Caco-2 (cell line): ENCODE data around the gene MPP3. TPM values are rescaled to one million over a fixed set of nuclear protein-coding genes. Genes with fewer than 3 reads are reported as not detected.

Source experiments
- BruUV-seq: library from RNA; stranded (reverse); fragments of 400-500 nt; replicated peaks from 2 replicates; lab custom pipeline; 2021; lab: Mats Ljungman, UMichigan
- CTCF ChIA-PET: fragments of 300-600 bp; sonication (Branson Sonifier 250); formaldehyde crosslinking; loops from one replicate; lab custom pipeline; 2022; ENCODE audit warnings: antibody characterized with exemption; lab: Charles Lee
- POLR2A ChIA-PET: fragments of 300-600 bp; sonication (Branson Sonifier 250); formaldehyde crosslinking; loops from one replicate; lab custom pipeline; 2022; ENCODE audit warnings: antibody characterized with exemption; lab: Charles Lee
- DNase-seq, 2 experiments: peaks; one replicate each; pipeline versions ENCODE4 v3.0.0 to v3.0.0-alpha.2; 2020 to 2022
- H3K27me3 ChIP-seq: replicated peaks from 2 replicates; pipeline ENCODE4 v1.6.0; 2011; ENCODE audit warnings: low read length; ENCODE audit not compliant: control insufficient read depth, insufficient read depth
- H3K36me3 ChIP-seq: 2 replicates; pipeline ENCODE4 v1.5.1; 2011; ENCODE audit warnings: low read length; ENCODE audit not compliant: control insufficient read depth, insufficient read depth
- H3K4me1 ChIP-seq: fragments of 250-450 bp; sonication (Bioruptor Pico); 2 replicates; pipeline ENCODE4 v1.5.1; 2020; ENCODE audit warnings: mild to moderate bottlenecking
- H3K4me3 ChIP-seq: 2 replicates; pipeline ENCODE4 v1.5.1; 2011; ENCODE audit warnings: low read depth, mild to moderate bottlenecking, control low read depth, low read length
- H3K9me3 ChIP-seq: fragments of 250-450 bp; sonication (Bioruptor Pico); 2 replicates; pipeline ENCODE4 v1.5.1; 2020; ENCODE audit warnings: mild to moderate bottlenecking, moderate library complexity
- H3K27ac Mint-ChIP-seq: one replicate; pipeline ENCODE4 v1.8.0; 2022; ENCODE audit warnings: mixed read lengths; ENCODE audit not compliant: unreplicated experiment
- H3K27me3 Mint-ChIP-seq: one replicate; pipeline ENCODE4 v1.8.0; 2022; ENCODE audit warnings: mixed read lengths; ENCODE audit not compliant: insufficient read depth, unreplicated experiment
- H3K36me3 Mint-ChIP-seq: one replicate; pipeline ENCODE4 v1.8.0; 2022; ENCODE audit warnings: mild to moderate bottlenecking, mixed read lengths; ENCODE audit not compliant: insufficient read depth, unreplicated experiment
- H3K4me1 Mint-ChIP-seq: one replicate; pipeline ENCODE4 v1.8.0; 2022; ENCODE audit warnings: low read depth, mixed read lengths; ENCODE audit not compliant: unreplicated experiment
- H3K4me3 Mint-ChIP-seq: one replicate; pipeline ENCODE4 v1.8.0; 2022; ENCODE audit warnings: mild to moderate bottlenecking, moderate library complexity, mixed read lengths; ENCODE audit not compliant: unreplicated experiment
- H3K9me3 Mint-ChIP-seq: one replicate; pipeline ENCODE4 v1.8.0; 2022; ENCODE audit warnings: mixed read lengths; ENCODE audit not compliant: unreplicated experiment
- CTCF ChIP-seq, 2 experiments: fragments of 200-600 bp in 1 of 2; IDR thresholded peaks; 1 replicate in 1 of 2; 2 replicates in 1 of 2; pipeline versions ENCODE4 v1.5.1 to v1.8.0; 2011 to 2022; ENCODE audit warnings: antibody characterized with exemption in 1 of 2, control low read depth in 1 of 2, inconsistent platforms in 1 of 2, low read depth in 1 of 2, low read length in 1 of 2, mild to moderate bottlenecking in 1 of 2, moderate library complexity in 1 of 2; ENCODE audit not compliant: insufficient read depth in 1 of 2, severe bottlenecking in 1 of 2, unreplicated experiment in 1 of 2
- intact Hi-C: fragments of 100-400 bp; cut with micrococcal nuclease; formaldehyde crosslinking; loops from one replicate; pipeline ENCODE4 v1.10.0; 2022; ENCODE audit not compliant: unreplicated experiment
- total RNA-seq: library from RNA; stranded (reverse); gene quantifications from 2 replicates; pipeline ENCODE4 v1.2.3, GENCODE V29; 2022

Gene MPP3
- total RNA-seq, 1 experiment from 2014 or later = 7.9 TPM

DNA sequence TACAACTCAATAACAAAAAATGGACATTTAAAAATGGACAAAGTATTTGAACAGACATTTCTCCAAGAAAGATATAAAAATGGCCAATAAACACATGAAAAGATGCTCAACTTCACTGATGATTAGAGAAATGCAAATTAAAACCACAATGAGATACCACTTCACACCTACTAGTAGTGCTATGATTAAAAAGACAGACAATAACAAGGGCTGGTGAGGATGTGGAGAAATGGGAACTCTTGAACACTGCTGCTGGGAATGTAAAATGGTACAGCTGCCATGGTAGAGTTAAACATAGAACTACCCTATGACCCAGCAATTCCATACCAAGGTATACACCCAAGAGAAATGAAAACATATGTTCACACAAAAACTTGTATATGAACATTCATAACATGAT is 27.8 kb downstream of the MPP3 start:
- H3K36me3 Mint-ChIP-seq = no peaks in the 10 kb centered on the region
- Histone ChIP-seq H3K4me1 (peaks cover 22% of the 10 kb centered on the region), H3K27me3 (no peaks in the 10 kb centered on the region), H3K36me3 (no peaks in the 10 kb centered on the region), H3K9me3 (no peaks in the 10 kb centered on the region), H3K4me3 (no peak overlapping the region)
- H3K27me3 Mint-ChIP-seq = no peaks in the 10 kb centered on the region
- H3K9me3 Mint-ChIP-seq = no peaks in the 10 kb centered on the region
- ChIA-PET CTCF (no interaction called here), POLR2A (no interaction called here)
- H3K4me3 Mint-ChIP-seq = no peak overlapping the region
- H3K4me1 Mint-ChIP-seq = peaks cover 34% of the 10 kb centered on the region
- no TSS peak for BruUV-seq
- intact Hi-C loops = no loop called here
- H3K27ac Mint-ChIP-seq = no peak overlapping the region
- no peak for TF ChIP-seq CTCF (IDR thresholded peaks at IDR 0.05; ENCODE audit: insufficient read depth in 1 of 2, low read depth in 1 of 2, low read length in 1 of 2, severe bottlenecking in 1 of 2, unreplicated experiment in 1 of 2)
- DNase-seq = no peak

DNA sequence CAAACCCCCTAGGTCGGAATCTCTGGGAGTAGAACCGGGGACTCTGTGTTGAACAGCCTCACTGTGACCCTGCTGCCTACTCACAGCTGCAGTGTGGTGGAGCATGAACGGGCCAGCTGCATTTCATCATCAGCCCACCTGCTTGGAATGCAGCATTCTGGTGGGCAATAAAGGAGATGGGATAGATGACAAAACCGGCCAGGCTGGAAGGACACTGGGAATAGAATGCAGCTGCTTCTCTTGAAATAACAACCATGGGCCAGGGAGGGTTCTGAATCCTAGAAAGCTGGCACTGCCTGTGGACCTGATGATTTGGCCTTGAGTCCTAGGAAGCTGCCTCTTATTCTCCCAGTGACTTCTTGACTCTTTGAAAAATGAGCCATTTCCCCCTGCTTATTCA is 29.2 kb downstream of the MPP3 start:
- Histone ChIP-seq H3K9me3 (no peaks in the 10 kb centered on the region), H3K4me1 (peaks cover 22% of the 10 kb centered on the region), H3K27me3 (no peaks in the 10 kb centered on the region), H3K4me3 (no peak overlapping the region), H3K36me3 (no peaks in the 10 kb centered on the region)
- TF ChIP-seq CTCF (IDR thresholded peaks at IDR 0.05; ENCODE audit: insufficient read depth in 1 of 2, low read depth in 1 of 2, low read length in 1 of 2, severe bottlenecking in 1 of 2, unreplicated experiment in 1 of 2) = no peak
- H3K4me3 Mint-ChIP-seq = no peak overlapping the region
- no peaks in the 10 kb centered on the region for H3K9me3 Mint-ChIP-seq
- ChIA-PET POLR2A (interaction anchor here (1.1 kb wide), 1 partner anchor 25 kb away, joined by 5 read pairs; the partner anchor contains the start of gene DUSP3), CTCF (no interaction called here)
- DNase-seq = peak in 1 of 2 experiments; percentile 7
- BruUV-seq = no TSS peak
- H3K27me3 Mint-ChIP-seq = no peaks in the 10 kb centered on the region
- H3K4me1 Mint-ChIP-seq = peaks cover 34% of the 10 kb centered on the region
- intact Hi-C loops = no loop called here
- H3K36me3 Mint-ChIP-seq = no peaks in the 10 kb centered on the region
- no peak overlapping the region for H3K27ac Mint-ChIP-seq

DNA sequence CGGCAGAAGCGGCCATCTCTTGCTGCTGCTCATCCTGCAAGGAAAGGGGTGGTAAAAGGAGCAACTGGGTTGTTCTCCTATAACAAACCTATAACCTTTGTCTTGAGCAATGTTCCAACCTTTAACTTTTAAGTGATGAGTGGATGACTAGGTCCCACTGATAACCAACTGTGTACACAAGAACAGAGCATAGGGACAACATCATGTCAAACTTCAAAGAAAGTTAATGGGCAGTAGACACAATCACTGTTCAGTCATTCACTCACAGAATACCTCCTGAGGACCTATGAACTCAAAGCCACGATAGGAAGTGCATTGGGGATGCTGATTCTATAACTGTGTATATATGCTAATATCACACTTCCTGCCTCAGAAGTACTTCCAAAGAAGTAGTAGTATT is 31.1 kb downstream of the MPP3 start:
- Histone ChIP-seq H3K4me3 (no peak overlapping the region), H3K27me3 (no peaks in the 10 kb centered on the region), H3K9me3 (peaks cover 9% of the 10 kb centered on the region; the same call in 1 of the 2 replicates), H3K36me3 (no peaks in the 10 kb centered on the region), H3K4me1 (peaks cover 22% of the 10 kb centered on the region)
- Mint-ChIP-seq H3K27me3 (no peaks in the 10 kb centered on the region), H3K36me3 (no peaks in the 10 kb centered on the region), H3K27ac (no peak overlapping the region), H3K9me3 (peaks cover 7% of the 10 kb centered on the region), H3K4me3 (no peak overlapping the region), H3K4me1 (peaks cover 34% of the 10 kb centered on the region)
- no peak for TF ChIP-seq CTCF (IDR thresholded peaks at IDR 0.05; ENCODE audit: insufficient read depth in 1 of 2, low read depth in 1 of 2, low read length in 1 of 2, severe bottlenecking in 1 of 2, unreplicated experiment in 1 of 2)
- BruUV-seq = no TSS peak
- peak in 1 of 2 experiments; percentile 51 for DNase-seq
- intact Hi-C loops = no loop called here
- ChIA-PET CTCF (no interaction called here), POLR2A (no interaction called here)
